Immature natural killer cell (primary cell): ENCODE measurements around the gene SUPT6H. TPM values are rescaled to one million over a fixed set of nuclear protein-coding genes. Genes with fewer than 3 reads are reported as not detected.

Source experiments
- DNase-seq, 3 donors: peaks; one replicate each; pipeline ENCODE4 v3.0.0; 2022; ENCODE audit warnings: mixed read lengths in 1 of 3
- H3K27ac Mint-ChIP-seq, 6 donors: one replicate each; pipeline ENCODE4 v1.8.0; 2020; ENCODE audit warnings: mixed read lengths in 6 of 6, mild to moderate bottlenecking in 5 of 6, inconsistent platforms in 4 of 6, moderate library complexity in 3 of 6
- H3K27me3 Mint-ChIP-seq, 3 donors: one replicate each; pipeline ENCODE4 v1.8.0; 2020 to 2021; ENCODE audit warnings: low read depth in 3 of 3, mild to moderate bottlenecking in 3 of 3, mixed read lengths in 3 of 3, moderate library complexity in 3 of 3, inconsistent platforms in 1 of 3
- H3K36me3 Mint-ChIP-seq, 3 donors: one replicate each; pipeline ENCODE4 v1.8.0; 2020; ENCODE audit warnings: mixed read lengths in 3 of 3, inconsistent platforms in 2 of 3, mild to moderate bottlenecking in 2 of 3
- H3K4me1 Mint-ChIP-seq, 2 donors: one replicate each; pipeline ENCODE4 v1.8.0; 2020; ENCODE audit warnings: inconsistent platforms in 2 of 2, mild to moderate bottlenecking in 2 of 2, mixed read lengths in 2 of 2, moderate library complexity in 1 of 2
- H3K4me3 Mint-ChIP-seq, 5 donors: one replicate each; pipeline ENCODE4 v1.8.0; 2020; ENCODE audit warnings: mild to moderate bottlenecking in 5 of 5, mixed read lengths in 5 of 5, inconsistent platforms in 3 of 5, moderate library complexity in 3 of 5
- H3K9me3 Mint-ChIP-seq, 6 donors: one replicate each; pipeline ENCODE4 v1.8.0; 2020; ENCODE audit warnings: mild to moderate bottlenecking in 6 of 6, mixed read lengths in 6 of 6, inconsistent platforms in 4 of 6, moderate library complexity in 3 of 6
- polyA plus RNA-seq, 3 donors: library from polyadenylated mRNA; unstranded; fragments of 300-500 nt; fragmentation: Illumina TruSeq; gene quantifications; one replicate each; pipeline ENCODE4 v1.2.3, GENCODE V29; 2021

Gene SUPT6H
- polyA plus RNA-seq, 3 donors from 2014 or later: 5.2 to 18.3 (median 7.4) TPM

GRCh38 chr17:28698253-28698941 lies 36.4 kb downstream of the SUPT6H start:
- Mint-ChIP-seq H3K36me3 (peaks cover 15 to 68% (median 42%) of the 10 kb centered on the region in 3 donors), H3K9me3 (no peaks in the 10 kb centered on the region), H3K4me3 (no peak overlapping the region), H3K27ac (peak overlapping the region in 1 of 6 donors; percentile 3), H3K27me3 (peaks cover 0 to 3% (median 1%) of the 10 kb centered on the region in 3 donors), H3K4me1 (no peaks in the 10 kb centered on the region)
- DNase-seq: no peak

- H3K4me3 Mint-ChIP-seq: no peak overlapping the region
- peaks cover 4 to 55% (median 26%) of the 10 kb centered on the region in 3 donors for H3K36me3 Mint-ChIP-seq
- H3K27ac Mint-ChIP-seq: no peak overlapping the region
- H3K9me3 Mint-ChIP-seq: no peaks in the 10 kb centered on the region
- peaks cover 0 to 3% (median 1%) of the 10 kb centered on the region in 3 donors for H3K27me3 Mint-ChIP-seq
- DNase-seq: no peak
- no peaks in the 10 kb centered on the region for H3K4me1 Mint-ChIP-seq
Observed at GRCh38 chr17:28700278-28700677, 38.3 kb downstream of the SUPT6H start.

GRCh38 chr17:28700830-28701492 lies 39.0 kb downstream of the SUPT6H start:
- Mint-ChIP-seq H3K4me1 (no peaks in the 10 kb centered on the region), H3K9me3 (no peaks in the 10 kb centered on the region), H3K4me3 (no peak overlapping the region), H3K27me3 (peaks cover 0 to 3% (median 1%) of the 10 kb centered on the region in 3 donors), H3K36me3 (peaks cover 4 to 50% (median 25%) of the 10 kb centered on the region in 3 donors), H3K27ac (peak overlapping the region in 1 of 6 donors; percentile 53)
- DNase-seq: no peak

GRCh38 chr17:28702026-28702751 lies 40.2 kb downstream of the SUPT6H start:
- Mint-ChIP-seq H3K36me3 (peaks cover 4 to 42% (median 20%) of the 10 kb centered on the region in 3 donors), H3K4me1 (no peaks in the 10 kb centered on the region), H3K27me3 (peaks cover 0 to 3% (median 1%) of the 10 kb centered on the region in 3 donors), H3K27ac (peak overlapping the region in 3 of 6 donors; percentile 2 to 33 (median 18)), H3K9me3 (no peaks in the 10 kb centered on the region), H3K4me3 (no peak overlapping the region)
- DNase-seq: no peak

GRCh38 chr17:28702752-28703150 lies 40.7 kb downstream of the SUPT6H start:
- no peak for DNase-seq
- H3K9me3 Mint-ChIP-seq: no peaks in the 10 kb centered on the region
- no peak overlapping the region for H3K4me3 Mint-ChIP-seq
- H3K4me1 Mint-ChIP-seq: no peaks in the 10 kb centered on the region
- peaks cover 7 to 39% (median 20%) of the 10 kb centered on the region in 3 donors for H3K36me3 Mint-ChIP-seq
- peak overlapping the region in 1 of 6 donors; percentile 74 for H3K27ac Mint-ChIP-seq
- H3K27me3 Mint-ChIP-seq: peaks cover 0 to 3% (median 1%) of the 10 kb centered on the region in 3 donors

- H3K9me3 Mint-ChIP-seq: no peaks in the 10 kb centered on the region
Observed at GRCh38 chr17:28703552-28704218, 41.7 kb downstream of the SUPT6H start.

GRCh38 chr17:28704219-28704858 lies 42.3 kb downstream of the SUPT6H start:
- Mint-ChIP-seq H3K9me3 (no peaks in the 10 kb centered on the region), H3K27me3 (no peaks in the 10 kb centered on the region), H3K36me3 (peaks cover 7 to 31% (median 12%) of the 10 kb centered on the region in 3 donors)

More at GRCh38 chr17:28703552-28704218, 41.7 kb downstream of the SUPT6H start:
- H3K36me3 Mint-ChIP-seq: peaks cover 7 to 32% (median 15%) of the 10 kb centered on the region in 3 donors
- peak overlapping the region in 2 of 6 donors; percentile 30 to 43 for H3K27ac Mint-ChIP-seq
- no peaks in the 10 kb centered on the region for H3K27me3 Mint-ChIP-seq
- H3K4me3 Mint-ChIP-seq: no peak overlapping the region
- no peaks in the 10 kb centered on the region for H3K4me1 Mint-ChIP-seq
- DNase-seq: no peak

GRCh38 chr17:28705074-28705659 lies 43.2 kb downstream of the SUPT6H start:
- no peak for DNase-seq
- no peaks in the 10 kb centered on the region for H3K27me3 Mint-ChIP-seq
- no peaks in the 10 kb centered on the region for H3K9me3 Mint-ChIP-seq
- no peak overlapping the region for H3K4me3 Mint-ChIP-seq
- peaks cover 7 to 23% (median 12%) of the 10 kb centered on the region in 3 donors for H3K36me3 Mint-ChIP-seq
- peak overlapping the region in 1 of 6 donors; percentile 56 for H3K27ac Mint-ChIP-seq
- H3K4me1 Mint-ChIP-seq: no peaks in the 10 kb centered on the region

More at GRCh38 chr17:28704219-28704858, 42.3 kb downstream of the SUPT6H start:
- no peak overlapping the region for H3K4me3 Mint-ChIP-seq
- no peaks in the 10 kb centered on the region for H3K4me1 Mint-ChIP-seq
- DNase-seq: no peak
- peak overlapping the region in 1 of 6 donors; percentile 30 for H3K27ac Mint-ChIP-seq

- no peaks in the 10 kb centered on the region for H3K9me3 Mint-ChIP-seq
- H3K27ac Mint-ChIP-seq: no peak overlapping the region
- H3K4me1 Mint-ChIP-seq: peaks cover 4 to 6% of the 10 kb centered on the region in 2 donors
- H3K27me3 Mint-ChIP-seq: no peaks in the 10 kb centered on the region
- H3K4me3 Mint-ChIP-seq: no peak overlapping the region
- H3K36me3 Mint-ChIP-seq: peaks cover 7 to 19% (median 9%) of the 10 kb centered on the region in 3 donors
- no peak for DNase-seq
Observed at GRCh38 chr17:28705728-28706334, 43.8 kb downstream of the SUPT6H start.

- Mint-ChIP-seq H3K27me3 (peaks cover 0 to 4% (median 3%) of the 10 kb centered on the region in 3 donors), H3K4me3 (no peak overlapping the region), H3K4me1 (peaks cover 6 to 10% of the 10 kb centered on the region in 2 donors), H3K36me3 (peaks cover 6 to 14% (median 7%) of the 10 kb centered on the region in 3 donors), H3K9me3 (no peaks in the 10 kb centered on the region), H3K27ac (peak overlapping the region in 4 of 6 donors; percentile 2 to 65 (median 48))
- no peak for DNase-seq
Observed at GRCh38 chr17:28706471-28707338, 44.7 kb downstream of the SUPT6H start.

GRCh38 chr17:28707339-28707720 lies 45.3 kb downstream of the SUPT6H start:
- H3K27ac Mint-ChIP-seq: peak overlapping the region in 3 of 6 donors; percentile 2 to 50 (median 43)
- no peak for DNase-seq
- peaks cover 0 to 8% (median 4%) of the 10 kb centered on the region in 3 donors for H3K27me3 Mint-ChIP-seq
- H3K36me3 Mint-ChIP-seq: peaks cover 3 to 10% (median 5%) of the 10 kb centered on the region in 3 donors
- H3K9me3 Mint-ChIP-seq: no peaks in the 10 kb centered on the region
- H3K4me1 Mint-ChIP-seq: peaks cover 11 to 16% of the 10 kb centered on the region in 2 donors
- no peak overlapping the region for H3K4me3 Mint-ChIP-seq
